ENCODE measurements around the gene TOPAZ1. TPM values are rescaled to one million over a fixed set of nuclear protein-coding genes. Genes with fewer than 3 reads are reported as not detected.

Gene TOPAZ1
- total and polyA plus RNA-seq, 9 of the 15 experiments (the other 6 are each of a cell fraction or from before 2014, with no cell fraction given) = 0.01 TPM; not detected in 8

DNA sequence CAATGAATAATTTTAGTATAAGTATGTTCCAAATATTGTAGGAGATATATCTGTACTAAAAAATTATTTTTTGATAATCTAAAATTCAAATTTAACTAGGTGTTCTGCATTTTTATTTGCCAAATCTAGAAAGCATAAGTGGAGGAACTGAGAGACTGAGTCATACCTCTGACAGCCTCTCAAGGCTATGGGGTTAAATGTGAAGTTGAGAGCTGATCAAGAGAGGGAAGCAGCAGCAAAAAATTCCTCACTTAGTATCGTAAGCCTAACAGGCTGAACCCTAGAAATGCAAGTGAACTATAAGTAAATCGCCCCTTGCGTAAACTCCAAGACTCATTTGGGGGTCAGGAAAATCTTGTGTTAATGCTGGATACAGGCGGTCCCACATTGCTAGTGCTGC lies 12.8 kb upstream of the TOPAZ1 start (continued):
- TF ChIP-seq, protein P1, sequence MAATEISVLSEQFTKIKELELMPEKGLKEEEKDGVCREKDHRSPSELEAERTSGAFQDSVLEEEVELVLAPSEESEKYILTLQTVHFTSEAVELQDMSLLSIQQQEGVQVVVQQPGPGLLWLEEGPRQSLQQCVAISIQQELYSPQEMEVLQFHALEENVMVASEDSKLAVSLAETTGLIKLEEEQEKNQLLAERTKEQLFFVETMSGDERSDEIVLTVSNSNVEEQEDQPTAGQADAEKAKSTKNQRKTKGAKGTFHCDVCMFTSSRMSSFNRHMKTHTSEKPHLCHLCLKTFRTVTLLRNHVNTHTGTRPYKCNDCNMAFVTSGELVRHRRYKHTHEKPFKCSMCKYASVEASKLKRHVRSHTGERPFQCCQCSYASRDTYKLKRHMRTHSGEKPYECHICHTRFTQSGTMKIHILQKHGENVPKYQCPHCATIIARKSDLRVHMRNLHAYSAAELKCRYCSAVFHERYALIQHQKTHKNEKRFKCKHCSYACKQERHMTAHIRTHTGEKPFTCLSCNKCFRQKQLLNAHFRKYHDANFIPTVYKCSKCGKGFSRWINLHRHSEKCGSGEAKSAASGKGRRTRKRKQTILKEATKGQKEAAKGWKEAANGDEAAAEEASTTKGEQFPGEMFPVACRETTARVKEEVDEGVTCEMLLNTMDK (IDR thresholded peaks at IDR 0.05; ENCODE audit: borderline replicate concordance, insufficient read depth, low read depth, low read length, poor library complexity, severe bottlenecking) = no peak
- TF ChIP-seq HDAC6 (IDR thresholded peaks at IDR 0.05; ENCODE audit: low read depth, low read length) = no peak
- no peak for TF ChIP-seq FOXJ2 (tag; IDR thresholded peaks at IDR 0.05)
- no peak for TF ChIP-seq ZKSCAN3 (CRISPR knock-in tag; IDR thresholded peaks at IDR 0.05)
- TF ChIP-seq CBX8 (IDR thresholded peaks at IDR 0.05; ENCODE audit: borderline replicate concordance, extremely low read depth, low read depth, low read length, poor library complexity, severe bottlenecking) = no peak
- TF ChIP-seq CHCHD3 (CRISPR knock-in tag; IDR thresholded peaks at IDR 0.05) = no peak
- TF ChIP-seq SMAD3 (CRISPR knock-in tag; conservative IDR thresholded peaks at IDR 0.05) = no peak
- TF ChIP-seq KLF10 (CRISPR knock-in tag; IDR thresholded peaks at IDR 0.05) = no peak
- no peak for TF ChIP-seq RHOXF2B (CRISPR knock-in tag; conservative IDR thresholded peaks at IDR 0.05)
- no peak for TF ChIP-seq ZNF316 (IDR thresholded peaks at IDR 0.05)
- TF ChIP-seq, protein P2, sequence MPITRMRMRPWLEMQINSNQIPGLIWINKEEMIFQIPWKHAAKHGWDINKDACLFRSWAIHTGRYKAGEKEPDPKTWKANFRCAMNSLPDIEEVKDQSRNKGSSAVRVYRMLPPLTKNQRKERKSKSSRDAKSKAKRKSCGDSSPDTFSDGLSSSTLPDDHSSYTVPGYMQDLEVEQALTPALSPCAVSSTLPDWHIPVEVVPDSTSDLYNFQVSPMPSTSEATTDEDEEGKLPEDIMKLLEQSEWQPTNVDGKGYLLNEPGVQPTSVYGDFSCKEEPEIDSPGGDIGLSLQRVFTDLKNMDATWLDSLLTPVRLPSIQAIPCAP (CRISPR knock-in tag; IDR thresholded peaks at IDR 0.05; ENCODE audit: borderline replicate concordance) = no peak

Data from K562 (cell line).